Astrocyte (in vitro differentiated cells and primary cell): ENCODE measurements around the gene FCER2. TPM values are rescaled to one million over a fixed set of nuclear protein-coding genes. Genes with fewer than 3 reads are reported as not detected.

Source experiments
- DNase-seq: peaks from one replicate; pipeline ENCODE4 v3.0.0-alpha.2; 2010; ENCODE audit warnings: low read depth
- FAIRE-seq: peaks from 2 replicates; lab custom pipeline; 2011; peaks lifted over from hg19 to GRCh38; lab: Jason Lieb, UNC
- H2AFZ ChIP-seq: 2 replicates; pipeline ENCODE4 v1.6.0; 2012; ENCODE audit warnings: low read depth, low read length, inconsistent platforms
- H3K27ac ChIP-seq: 2 replicates; pipeline ENCODE4 v1.5.1; 2011; ENCODE audit warnings: low read depth, low read length, inconsistent platforms
- H3K27me3 ChIP-seq: 2 replicates; pipeline ENCODE4 v1.6.0; 2011; ENCODE audit warnings: low read length, inconsistent platforms; ENCODE audit not compliant: insufficient read depth
- H3K36me3 ChIP-seq: 2 replicates; pipeline ENCODE4 v1.5.1; 2011; ENCODE audit warnings: low read length, inconsistent platforms; ENCODE audit not compliant: insufficient read depth
- H3K4me1 ChIP-seq: 2 replicates; pipeline ENCODE4 v1.5.1; 2011; ENCODE audit warnings: low read length, inconsistent platforms; ENCODE audit not compliant: insufficient read depth
- H3K4me2 ChIP-seq: 2 replicates; pipeline ENCODE4 v1.6.0; 2012; ENCODE audit warnings: low read length, inconsistent platforms
- H3K4me3 ChIP-seq: 2 replicates; pipeline ENCODE4 v1.5.1; 2011; ENCODE audit warnings: low read depth, mild to moderate bottlenecking, low read length, inconsistent platforms; ENCODE audit not compliant: insufficient read depth
- H3K79me2 ChIP-seq: 2 replicates; pipeline ENCODE4 v1.6.0; 2012; ENCODE audit warnings: mild to moderate bottlenecking, low read length, inconsistent platforms; ENCODE audit not compliant: insufficient read depth
- H3K9ac ChIP-seq: 2 replicates; pipeline ENCODE4 v1.6.0; 2012; ENCODE audit warnings: mild to moderate bottlenecking, low read length, inconsistent platforms
- H3K9me3 ChIP-seq: 2 replicates; pipeline ENCODE4 v1.5.1; 2012; ENCODE audit warnings: low read depth, mild to moderate bottlenecking, low read length, inconsistent platforms; ENCODE audit not compliant: insufficient read depth
- H4K20me1 ChIP-seq: 2 replicates; pipeline ENCODE4 v1.6.0; 2012; ENCODE audit warnings: low read length, inconsistent platforms; ENCODE audit not compliant: insufficient read depth
- H3K27ac Mint-ChIP-seq: one replicate; pipeline ENCODE4 v1.8.0; 2021; ENCODE audit warnings: mild to moderate bottlenecking, mixed read lengths; ENCODE audit not compliant: unreplicated experiment
- H3K27me3 Mint-ChIP-seq: one replicate; pipeline ENCODE4 v1.8.0; 2021; ENCODE audit warnings: low read depth, mixed read lengths; ENCODE audit not compliant: unreplicated experiment
- H3K36me3 Mint-ChIP-seq: one replicate; pipeline ENCODE4 v1.8.0; 2021; ENCODE audit warnings: low read depth, mixed read lengths; ENCODE audit not compliant: unreplicated experiment
- H3K4me1 Mint-ChIP-seq: one replicate; pipeline ENCODE4 v1.8.0; 2021; ENCODE audit warnings: low read depth, mixed read lengths; ENCODE audit not compliant: unreplicated experiment
- H3K4me3 Mint-ChIP-seq: one replicate; pipeline ENCODE4 v1.8.0; 2021; ENCODE audit warnings: mild to moderate bottlenecking, moderate library complexity, mixed read lengths; ENCODE audit not compliant: unreplicated experiment
- H3K9me3 Mint-ChIP-seq: one replicate; pipeline ENCODE4 v1.8.0; 2021; ENCODE audit warnings: mild to moderate bottlenecking, mixed read lengths; ENCODE audit not compliant: unreplicated experiment
- CTCF ChIP-seq: IDR thresholded peaks from 2 replicates; pipeline ENCODE4 v1.5.1; 2011; ENCODE audit warnings: low read depth, mild to moderate bottlenecking, inconsistent platforms, low read length, moderate library complexity; ENCODE audit not compliant: insufficient read depth
- EZH2 ChIP-seq: IDR thresholded peaks from 2 replicates; pipeline ENCODE4 v1.6.1; 2012; ENCODE audit warnings: mild to moderate bottlenecking, low read length, inconsistent platforms; ENCODE audit not compliant: insufficient read depth
- total RNA-seq: library from RNA; stranded (reverse); gene quantifications from 2 replicates; pipeline ENCODE4 v1.2.1, GENCODE V29; 2021

Gene FCER2
- total RNA-seq, 1 donor from 2014 or later: not detected

DNA sequence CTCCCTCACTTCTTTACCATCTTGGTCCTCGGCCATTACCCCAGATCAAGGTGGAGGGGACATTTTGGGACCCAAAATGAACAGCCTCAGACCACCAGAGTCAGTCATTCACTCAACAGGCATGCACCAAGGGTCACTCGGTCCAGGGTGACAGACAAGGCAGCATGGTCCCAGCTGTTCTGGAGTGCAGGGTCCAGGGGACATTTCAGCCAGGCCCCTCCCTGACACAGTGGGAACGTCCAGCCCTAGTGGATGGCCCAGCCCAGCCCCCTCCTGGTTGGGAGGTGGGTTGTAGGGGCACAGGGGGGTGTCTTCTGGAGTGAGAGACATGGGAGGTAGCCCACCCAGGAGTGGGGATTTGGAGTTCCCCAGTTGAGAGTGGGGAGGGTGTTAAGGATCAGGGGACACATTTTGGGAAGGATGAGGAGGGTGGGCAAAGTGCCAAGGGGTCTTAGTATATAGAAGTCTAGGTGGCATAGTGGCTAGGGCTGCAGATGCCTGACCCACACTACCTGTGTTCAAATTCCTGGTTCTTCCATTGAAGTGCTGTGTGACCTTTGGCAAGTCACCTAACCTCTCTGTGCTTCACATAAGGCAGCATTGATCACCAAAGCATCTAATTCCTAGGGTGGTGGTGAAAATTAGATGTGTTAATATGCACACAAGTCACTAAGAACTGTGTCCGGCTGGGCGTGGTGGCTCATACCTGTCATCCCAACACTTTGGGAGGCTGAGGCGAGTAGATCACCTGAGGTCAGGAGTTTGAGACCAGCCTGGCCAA lies 2.5 kb upstream of the FCER2 start:
- FAIRE-seq (no peak), DNase-seq (no peak)
- Mint-ChIP-seq H3K27ac (no peak overlapping the region), H3K9me3 (no peaks in the 10 kb centered on the region), H3K27me3 (peaks cover 45% of the 10 kb centered on the region), H3K4me3 (no peak overlapping the region), H3K36me3 (no peaks in the 10 kb centered on the region), H3K4me1 (no peaks in the 10 kb centered on the region)
- Histone ChIP-seq H3K4me3 (no peak overlapping the region), H3K4me1 (no peaks in the 10 kb centered on the region), H3K79me2 (no peaks in the 10 kb centered on the region), H3K9me3 (no peaks in the 10 kb centered on the region), H3K27me3 (no peaks in the 10 kb centered on the region), H3K4me2 (no peak overlapping the region), H3K9ac (no peak overlapping the region), H3K27ac (no peak overlapping the region), H4K20me1 (no peaks in the 10 kb centered on the region), H2AFZ (no peak overlapping the region), H3K36me3 (no peaks in the 10 kb centered on the region)
- TF ChIP-seq CTCF (no peak), EZH2 (no peak)

GRCh38 chr19:7703332-7703731 lies 1.4 kb upstream of the FCER2 start:
- Histone ChIP-seq H4K20me1 (no peaks in the 10 kb centered on the region), H3K4me3 (no peak overlapping the region), H3K4me1 (no peaks in the 10 kb centered on the region), H3K9ac (no peak overlapping the region), H3K27me3 (no peaks in the 10 kb centered on the region), H3K4me2 (no peak overlapping the region), H3K79me2 (no peaks in the 10 kb centered on the region), H3K9me3 (no peaks in the 10 kb centered on the region), H3K27ac (no peak overlapping the region), H3K36me3 (no peaks in the 10 kb centered on the region), H2AFZ (no peak overlapping the region)
- DNase-seq: no peak
- Mint-ChIP-seq H3K9me3 (no peaks in the 10 kb centered on the region), H3K27me3 (peaks cover 48% of the 10 kb centered on the region), H3K27ac (no peak overlapping the region), H3K4me1 (no peaks in the 10 kb centered on the region), H3K4me3 (no peak overlapping the region), H3K36me3 (no peaks in the 10 kb centered on the region)
- no peak for FAIRE-seq
- no peak for TF ChIP-seq CTCF
- TF ChIP-seq EZH2: no peak

GRCh38 chr19:7701049-7701653 lies 780 bp downstream of the FCER2 start:
- H3K27me3 ChIP-seq: no peaks in the 10 kb centered on the region
- FAIRE-seq (no peak), DNase-seq (no peak)
- no peaks in the 10 kb centered on the region for H4K20me1 ChIP-seq
- no peak overlapping the region for H3K9ac ChIP-seq
- H2AFZ ChIP-seq: no peak overlapping the region
- no peak overlapping the region for H3K4me3 Mint-ChIP-seq
- H3K9me3 ChIP-seq: no peaks in the 10 kb centered on the region
- H3K27ac ChIP-seq: no peak overlapping the region
- no peak for TF ChIP-seq CTCF
- no peak for TF ChIP-seq EZH2
- H3K9me3 Mint-ChIP-seq: no peaks in the 10 kb centered on the region
- no peaks in the 10 kb centered on the region for H3K4me1 ChIP-seq
- no peaks in the 10 kb centered on the region for H3K36me3 Mint-ChIP-seq
- no peak overlapping the region for H3K4me2 ChIP-seq
- H3K36me3 ChIP-seq: no peaks in the 10 kb centered on the region
- H3K4me1 Mint-ChIP-seq: no peaks in the 10 kb centered on the region
- H3K79me2 ChIP-seq: no peaks in the 10 kb centered on the region
- no peak overlapping the region for H3K4me3 ChIP-seq
- H3K27ac Mint-ChIP-seq: no peak overlapping the region
- H3K27me3 Mint-ChIP-seq: peaks cover 54% of the 10 kb centered on the region
